Transverse colon (tissue), 3 donors: Measurements from ENCODE around the gene ATF6.

Experiments used
- POLR2A ChIP-seq: fragments of 450-650 bp; IDR thresholded peaks from one replicate; pipeline ENCODE4 v1.6.1; 2016; ENCODE audit warnings: antibody characterized with exemption, mild to moderate bottlenecking, moderate library complexity
- TF ChIP-seq, protein P1 (sequence below), 5 experiments: fragments of 200-600 bp in 3 of 5; fragments of 450-650 bp in 2 of 5; sonication (generic) in 3 of 5; IDR thresholded peaks; 1 replicate in 2 of 5; 2 replicates in 3 of 5; pipeline ENCODE4 v1.5.1; 2016 to 2017; ENCODE audit warnings: antibody characterized with exemption in 5 of 5, inconsistent platforms in 3 of 5, mild to moderate bottlenecking in 2 of 5, moderate library complexity in 1 of 5

DNA sequence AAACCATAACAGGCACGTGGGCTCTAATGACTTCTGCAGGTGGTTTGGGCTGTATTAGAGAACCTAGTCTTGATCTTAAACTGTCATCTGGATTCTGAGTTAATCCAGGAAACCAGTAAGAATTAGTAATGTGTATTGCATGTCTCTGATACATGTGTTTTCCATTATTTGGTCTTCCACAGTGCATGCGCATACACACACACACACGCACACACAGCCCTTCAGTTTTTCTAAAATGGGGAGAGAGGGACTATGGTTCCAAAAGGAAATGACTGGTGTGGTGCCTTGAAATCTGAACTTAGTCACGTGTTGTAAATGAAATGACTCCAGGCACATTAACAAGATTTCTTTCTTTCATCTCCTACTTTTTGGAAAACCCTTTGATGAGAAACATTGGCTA is 190.0 kb downstream of the ATF6 start:
- no peak for TF ChIP-seq POLR2A
- TF ChIP-seq, protein P1, sequence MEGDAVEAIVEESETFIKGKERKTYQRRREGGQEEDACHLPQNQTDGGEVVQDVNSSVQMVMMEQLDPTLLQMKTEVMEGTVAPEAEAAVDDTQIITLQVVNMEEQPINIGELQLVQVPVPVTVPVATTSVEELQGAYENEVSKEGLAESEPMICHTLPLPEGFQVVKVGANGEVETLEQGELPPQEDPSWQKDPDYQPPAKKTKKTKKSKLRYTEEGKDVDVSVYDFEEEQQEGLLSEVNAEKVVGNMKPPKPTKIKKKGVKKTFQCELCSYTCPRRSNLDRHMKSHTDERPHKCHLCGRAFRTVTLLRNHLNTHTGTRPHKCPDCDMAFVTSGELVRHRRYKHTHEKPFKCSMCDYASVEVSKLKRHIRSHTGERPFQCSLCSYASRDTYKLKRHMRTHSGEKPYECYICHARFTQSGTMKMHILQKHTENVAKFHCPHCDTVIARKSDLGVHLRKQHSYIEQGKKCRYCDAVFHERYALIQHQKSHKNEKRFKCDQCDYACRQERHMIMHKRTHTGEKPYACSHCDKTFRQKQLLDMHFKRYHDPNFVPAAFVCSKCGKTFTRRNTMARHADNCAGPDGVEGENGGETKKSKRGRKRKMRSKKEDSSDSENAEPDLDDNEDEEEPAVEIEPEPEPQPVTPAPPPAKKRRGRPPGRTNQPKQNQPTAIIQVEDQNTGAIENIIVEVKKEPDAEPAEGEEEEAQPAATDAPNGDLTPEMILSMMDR (IDR thresholded peaks at IDR 0.05), result no peak
